ENCODE measurements around the gene CERS6.

CERS6 gene

DNA sequence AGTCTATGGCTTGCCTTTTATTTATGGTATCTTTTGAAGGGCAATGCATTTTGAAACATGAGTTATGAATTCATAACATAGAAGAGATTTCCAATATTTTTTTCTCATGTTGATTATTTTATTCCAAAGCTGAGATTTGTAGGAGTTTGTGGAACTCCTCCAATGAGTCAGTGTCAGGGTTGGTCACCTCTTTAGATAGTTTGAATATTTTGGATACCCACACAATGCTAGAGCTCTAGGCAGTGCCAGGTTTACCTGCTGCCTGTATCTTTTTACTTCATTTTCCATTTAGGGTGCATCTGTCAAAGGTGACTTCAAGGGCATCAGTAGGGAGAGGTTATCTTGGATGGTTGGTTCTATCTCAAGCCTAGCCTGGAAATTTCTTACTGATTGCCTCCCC, 152.7 kb downstream of the CERS6 start:
- no peak for DNase-seq (ENCODE audit: low read depth in 2 of 2)
- TF ChIP-seq, protein P1, sequence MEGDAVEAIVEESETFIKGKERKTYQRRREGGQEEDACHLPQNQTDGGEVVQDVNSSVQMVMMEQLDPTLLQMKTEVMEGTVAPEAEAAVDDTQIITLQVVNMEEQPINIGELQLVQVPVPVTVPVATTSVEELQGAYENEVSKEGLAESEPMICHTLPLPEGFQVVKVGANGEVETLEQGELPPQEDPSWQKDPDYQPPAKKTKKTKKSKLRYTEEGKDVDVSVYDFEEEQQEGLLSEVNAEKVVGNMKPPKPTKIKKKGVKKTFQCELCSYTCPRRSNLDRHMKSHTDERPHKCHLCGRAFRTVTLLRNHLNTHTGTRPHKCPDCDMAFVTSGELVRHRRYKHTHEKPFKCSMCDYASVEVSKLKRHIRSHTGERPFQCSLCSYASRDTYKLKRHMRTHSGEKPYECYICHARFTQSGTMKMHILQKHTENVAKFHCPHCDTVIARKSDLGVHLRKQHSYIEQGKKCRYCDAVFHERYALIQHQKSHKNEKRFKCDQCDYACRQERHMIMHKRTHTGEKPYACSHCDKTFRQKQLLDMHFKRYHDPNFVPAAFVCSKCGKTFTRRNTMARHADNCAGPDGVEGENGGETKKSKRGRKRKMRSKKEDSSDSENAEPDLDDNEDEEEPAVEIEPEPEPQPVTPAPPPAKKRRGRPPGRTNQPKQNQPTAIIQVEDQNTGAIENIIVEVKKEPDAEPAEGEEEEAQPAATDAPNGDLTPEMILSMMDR (IDR thresholded peaks at IDR 0.05; ENCODE audit: low read depth, low read length), result no peak
- no peak overlapping the region for H3K4me3 ChIP-seq (replicated peaks in 1 of 2; ENCODE audit: low read depth in 2 of 2, low read length in 2 of 2)

DNA sequence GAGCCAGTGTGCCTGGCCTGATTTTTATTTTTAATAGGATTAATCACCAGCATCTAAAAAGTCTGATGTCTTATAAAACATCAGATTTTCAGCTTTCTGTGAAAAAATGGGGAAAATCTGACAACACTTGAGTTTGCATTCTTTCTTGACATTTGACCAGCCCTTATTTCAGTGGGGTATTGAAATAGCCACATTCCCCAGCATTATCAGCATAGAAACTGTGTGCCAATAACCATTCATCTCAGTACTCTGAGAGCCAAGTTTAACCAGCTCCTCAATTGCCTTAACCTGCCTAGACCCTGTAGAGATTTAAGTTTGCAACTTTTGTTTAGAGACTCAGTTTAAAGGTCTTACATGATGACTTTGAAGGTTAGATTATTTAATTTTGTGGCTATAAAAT, 155.0 kb downstream of the CERS6 start:
- DNase-seq (ENCODE audit: low read depth in 2 of 2), result peak in 1 of 2 donors; percentile 51
- TF ChIP-seq, protein P1 (IDR thresholded peaks at IDR 0.05; ENCODE audit: low read depth, low read length), result no peak
- no peak overlapping the region for H3K4me3 ChIP-seq (replicated peaks in 1 of 2; ENCODE audit: low read depth in 2 of 2, low read length in 2 of 2)

DNA sequence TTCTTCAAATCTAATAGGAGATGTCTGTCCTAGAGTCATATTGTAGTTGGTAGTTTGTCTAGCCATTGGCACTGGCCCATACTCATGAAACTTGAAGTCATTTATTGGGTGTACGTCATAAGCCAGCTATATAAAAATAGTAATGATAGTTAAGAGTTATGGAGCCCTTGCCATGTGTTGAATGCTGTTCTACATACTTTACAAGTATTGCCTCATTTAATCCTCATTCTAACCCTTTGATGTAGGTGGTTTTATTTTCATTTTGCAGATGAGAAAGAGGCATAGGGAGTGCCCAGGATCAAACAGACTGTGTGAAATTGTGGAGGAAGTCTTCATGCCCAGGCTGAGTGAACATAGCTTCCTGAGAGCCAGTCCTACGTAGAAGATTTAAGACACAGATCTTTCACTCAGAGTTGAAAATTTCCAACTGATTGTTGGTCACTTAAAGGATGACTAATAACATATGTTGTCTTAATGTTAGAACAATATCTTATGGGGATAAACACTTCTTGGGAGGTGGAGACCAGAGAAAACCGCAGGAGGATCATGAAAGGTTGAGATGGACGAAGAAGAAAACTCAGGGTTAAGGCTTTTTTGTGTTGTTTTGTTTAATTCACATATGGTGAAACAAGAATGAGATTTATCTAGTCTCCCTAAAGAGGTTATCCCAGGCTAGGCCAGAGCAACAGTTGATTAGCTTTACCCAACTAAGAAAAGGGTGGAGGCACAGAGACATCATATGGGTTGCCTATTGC, 156.0 kb downstream of the CERS6 start:
- DNase-seq (ENCODE audit: low read depth in 2 of 2), result no peak
- H3K4me3 ChIP-seq (replicated peaks in 1 of 2; ENCODE audit: low read depth in 2 of 2, low read length in 2 of 2), result no peak overlapping the region
- TF ChIP-seq, protein P1 (IDR thresholded peaks at IDR 0.05; ENCODE audit: low read depth, low read length), result no peak

DNA sequence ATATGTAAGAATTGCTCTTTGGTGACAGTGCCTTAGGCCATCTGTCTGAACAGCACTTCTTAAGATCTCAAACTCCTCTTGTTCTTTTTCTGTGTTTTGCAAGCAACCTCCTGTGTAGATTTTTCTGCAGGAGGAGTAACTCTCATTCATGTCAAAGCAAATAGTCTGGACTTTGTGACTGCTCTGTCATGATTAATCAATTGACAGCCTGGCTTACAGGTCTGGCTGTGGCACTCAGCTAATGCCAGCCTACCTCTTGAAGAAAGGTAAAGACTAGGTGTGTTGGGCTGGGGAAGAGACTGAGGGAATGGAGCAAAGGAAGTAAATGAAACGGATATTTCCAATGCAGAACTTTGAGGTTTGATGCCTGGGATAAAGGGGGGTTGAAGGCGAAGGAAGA, 156.6 kb downstream of the CERS6 start:
- DNase-seq (ENCODE audit: low read depth in 2 of 2), result no peak
- TF ChIP-seq, protein P1 (IDR thresholded peaks at IDR 0.05; ENCODE audit: low read depth, low read length), result no peak
- H3K4me3 ChIP-seq (replicated peaks in 1 of 2; ENCODE audit: low read depth in 2 of 2, low read length in 2 of 2), result no peak overlapping the region

DNA sequence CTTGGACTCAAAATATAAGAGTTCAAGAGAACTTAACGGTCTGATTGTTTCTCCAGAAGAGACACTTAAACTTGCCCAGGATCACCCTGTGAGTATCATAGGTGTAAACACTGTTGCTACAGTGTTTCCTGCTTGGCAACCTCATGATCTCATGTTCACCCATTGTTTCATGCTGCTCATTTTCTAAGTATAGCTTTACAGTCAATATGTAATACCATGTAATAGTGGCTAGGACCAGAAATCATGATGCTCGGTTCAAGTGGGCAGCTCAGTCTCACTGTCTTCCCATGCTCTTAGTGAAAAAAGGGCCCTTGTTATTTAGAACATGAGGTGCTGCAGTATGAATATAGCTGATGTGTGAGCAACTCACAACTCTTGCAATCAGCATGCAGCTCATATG, 157.5 kb downstream of the CERS6 start:
- peak in 1 of 2 donors; percentile 28 for DNase-seq (ENCODE audit: low read depth in 2 of 2)
- no peak overlapping the region for H3K4me3 ChIP-seq (replicated peaks in 1 of 2; ENCODE audit: low read depth in 2 of 2, low read length in 2 of 2)
- TF ChIP-seq, protein P1 (IDR thresholded peaks at IDR 0.05; ENCODE audit: low read depth, low read length), result no peak

DNA sequence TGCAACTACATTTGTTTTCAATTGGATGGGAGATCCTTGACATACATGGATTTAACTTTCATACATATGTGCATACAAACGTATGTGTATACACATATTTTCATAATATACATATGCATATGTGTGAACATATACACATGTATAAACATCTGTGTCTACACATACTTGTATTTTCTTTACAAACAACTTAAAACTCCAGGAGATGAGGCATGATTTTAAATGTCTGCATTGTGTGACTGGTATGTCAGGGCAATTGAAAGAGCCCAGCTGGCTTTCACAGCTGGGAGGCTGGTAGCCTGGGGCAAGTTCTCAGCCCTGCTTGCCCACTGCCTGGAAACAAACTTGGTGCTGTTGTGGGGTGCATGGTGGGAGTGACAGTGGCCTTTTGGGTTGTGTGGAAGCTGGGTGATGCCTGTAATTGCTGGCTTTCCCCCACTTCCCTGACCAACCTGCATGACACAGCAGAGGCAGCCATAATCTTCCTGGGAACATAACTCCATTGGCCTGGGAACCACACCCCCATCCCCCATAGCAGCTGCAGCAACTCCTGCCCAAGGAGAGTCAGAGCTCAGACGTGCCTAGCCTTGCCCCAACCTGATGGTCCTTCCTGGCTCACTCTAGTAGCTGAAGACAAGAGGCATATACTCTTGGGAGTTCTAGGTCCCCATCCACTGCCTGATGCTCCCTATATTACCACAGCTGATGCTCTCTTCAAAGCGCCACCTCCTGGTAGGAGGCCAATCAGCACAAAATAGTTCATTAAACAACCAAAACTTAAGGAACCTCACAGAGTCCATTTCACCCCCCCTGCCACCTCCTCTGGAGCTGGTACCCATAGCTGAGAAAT, 158.3 kb downstream of the CERS6 start:
- TF ChIP-seq, protein P1 (IDR thresholded peaks at IDR 0.05; ENCODE audit: low read depth, low read length), result peak; percentile 31
- no peak for DNase-seq (ENCODE audit: low read depth in 2 of 2)
- no peak overlapping the region for H3K4me3 ChIP-seq (replicated peaks in 1 of 2; ENCODE audit: low read depth in 2 of 2, low read length in 2 of 2)

Measured in cardiac fibroblast (primary cell).